Measurements from ENCODE around the gene PACSIN1.

The PACSIN1 gene

GRCh38 chr6:34468378-34468892 lies 2.6 kb downstream of the PACSIN1 start:
- H3K9ac ChIP-seq (ENCODE audit: low read length in 5 of 5): no peak overlapping the region

GRCh38 chr6:34469499-34469898 lies 3.6 kb downstream of the PACSIN1 start:
- no peaks in the 10 kb centered on the region for H3K36me3 ChIP-seq (ENCODE audit: control insufficient read depth in 5 of 5, insufficient read depth in 5 of 5, low read length in 5 of 5)
- peaks cover 0 to 12% (median 10%) of the 10 kb centered on the region in 5 donors for H3K4me1 ChIP-seq (ENCODE audit: control insufficient read depth in 5 of 5, insufficient read depth in 5 of 5, low read length in 5 of 5)
- no peak overlapping the region for H3K27ac ChIP-seq (ENCODE audit: low read depth, low read length)
- H3K27me3 ChIP-seq (ENCODE audit: control insufficient read depth in 5 of 5, insufficient read depth in 4 of 5, low read length in 5 of 5): peaks cover 8 to 24% (median 18%) of the 10 kb centered on the region in 5 donors
- no peak overlapping the region for H3K9ac ChIP-seq (ENCODE audit: low read length in 5 of 5)
- peaks cover 3 to 6% (median 4%) of the 10 kb centered on the region in 5 donors for H3K9me3 ChIP-seq (ENCODE audit: control insufficient read depth in 5 of 5, low read length in 5 of 5)
- H3K4me3 ChIP-seq (ENCODE audit: low read depth in 1 of 5, low read length in 5 of 5): no peak overlapping the region

More at GRCh38 chr6:34468378-34468892, 2.6 kb downstream of the PACSIN1 start:
- Histone ChIP-seq H3K4me3 (ENCODE audit: low read depth in 1 of 5, low read length in 5 of 5) (no peak overlapping the region), H3K4me1 (ENCODE audit: control insufficient read depth in 5 of 5, insufficient read depth in 5 of 5, low read length in 5 of 5) (peaks cover 0 to 12% (median 10%) of the 10 kb centered on the region in 5 donors), H3K27ac (ENCODE audit: low read depth, low read length) (no peak overlapping the region), H3K36me3 (ENCODE audit: control insufficient read depth in 5 of 5, insufficient read depth in 5 of 5, low read length in 5 of 5) (no peaks in the 10 kb centered on the region), H3K9me3 (ENCODE audit: control insufficient read depth in 5 of 5, low read length in 5 of 5) (no peaks in the 10 kb centered on the region), H3K27me3 (ENCODE audit: control insufficient read depth in 5 of 5, insufficient read depth in 4 of 5, low read length in 5 of 5) (peaks cover 11 to 31% (median 23%) of the 10 kb centered on the region in 5 donors)

GRCh38 chr6:34472425-34472824 lies 6.5 kb downstream of the PACSIN1 start:
- peaks cover 3 to 6% (median 4%) of the 10 kb centered on the region in 5 donors for H3K9me3 ChIP-seq (ENCODE audit: control insufficient read depth in 5 of 5, low read length in 5 of 5)
- no peaks in the 10 kb centered on the region for H3K4me1 ChIP-seq (ENCODE audit: control insufficient read depth in 5 of 5, insufficient read depth in 5 of 5, low read length in 5 of 5)
- no peaks in the 10 kb centered on the region for H3K36me3 ChIP-seq (ENCODE audit: control insufficient read depth in 5 of 5, insufficient read depth in 5 of 5, low read length in 5 of 5)

GRCh38 chr6:34473967-34474366 lies 8.1 kb downstream of the PACSIN1 start:
- Histone ChIP-seq H3K27ac (ENCODE audit: low read depth, low read length) (no peak overlapping the region), H3K27me3 (ENCODE audit: control insufficient read depth in 5 of 5, insufficient read depth in 4 of 5, low read length in 5 of 5) (peaks cover 0 to 3% (median 3%) of the 10 kb centered on the region in 5 donors), H3K9ac (ENCODE audit: low read length in 5 of 5) (no peak overlapping the region)

More at GRCh38 chr6:34472425-34472824, 6.5 kb downstream of the PACSIN1 start:
- Histone ChIP-seq H3K4me3 (ENCODE audit: low read depth in 1 of 5, low read length in 5 of 5) (no peak overlapping the region), H3K27me3 (ENCODE audit: control insufficient read depth in 5 of 5, insufficient read depth in 4 of 5, low read length in 5 of 5) (peaks cover 0 to 3% (median 3%) of the 10 kb centered on the region in 5 donors), H3K9ac (ENCODE audit: low read length in 5 of 5) (no peak overlapping the region), H3K27ac (ENCODE audit: low read depth, low read length) (no peak overlapping the region)

GRCh38 chr6:34474754-34475153 lies 8.9 kb downstream of the PACSIN1 start:
- H3K4me1 ChIP-seq (ENCODE audit: control insufficient read depth in 5 of 5, insufficient read depth in 5 of 5, low read length in 5 of 5): no peaks in the 10 kb centered on the region
- H3K36me3 ChIP-seq (ENCODE audit: control insufficient read depth in 5 of 5, insufficient read depth in 5 of 5, low read length in 5 of 5): no peaks in the 10 kb centered on the region
- H3K9ac ChIP-seq (ENCODE audit: low read length in 5 of 5): no peak overlapping the region
- H3K9me3 ChIP-seq (ENCODE audit: control insufficient read depth in 5 of 5, low read length in 5 of 5): peaks cover 3 to 6% (median 4%) of the 10 kb centered on the region in 5 donors
- H3K27me3 ChIP-seq (ENCODE audit: control insufficient read depth in 5 of 5, insufficient read depth in 4 of 5, low read length in 5 of 5): peaks cover 0 to under 1% (median 0%) of the 10 kb centered on the region in 5 donors
- H3K4me3 ChIP-seq (ENCODE audit: low read depth in 1 of 5, low read length in 5 of 5): no peak overlapping the region
- no peak overlapping the region for H3K27ac ChIP-seq (ENCODE audit: low read depth, low read length)

More at GRCh38 chr6:34473967-34474366, 8.1 kb downstream of the PACSIN1 start:
- Histone ChIP-seq H3K36me3 (ENCODE audit: control insufficient read depth in 5 of 5, insufficient read depth in 5 of 5, low read length in 5 of 5) (no peaks in the 10 kb centered on the region), H3K9me3 (ENCODE audit: control insufficient read depth in 5 of 5, low read length in 5 of 5) (peaks cover 3 to 6% (median 4%) of the 10 kb centered on the region in 5 donors), H3K4me3 (ENCODE audit: low read depth in 1 of 5, low read length in 5 of 5) (no peak overlapping the region), H3K4me1 (ENCODE audit: control insufficient read depth in 5 of 5, insufficient read depth in 5 of 5, low read length in 5 of 5) (no peaks in the 10 kb centered on the region)

- no peak overlapping the region for H3K27ac ChIP-seq (ENCODE audit: low read depth, low read length)
- peaks cover 3 to 6% (median 4%) of the 10 kb centered on the region in 5 donors for H3K9me3 ChIP-seq (ENCODE audit: control insufficient read depth in 5 of 5, low read length in 5 of 5)
- no peaks in the 10 kb centered on the region for H3K27me3 ChIP-seq (ENCODE audit: control insufficient read depth in 5 of 5, insufficient read depth in 4 of 5, low read length in 5 of 5)
- H3K4me3 ChIP-seq (ENCODE audit: low read depth in 1 of 5, low read length in 5 of 5): no peak overlapping the region
- no peaks in the 10 kb centered on the region for H3K4me1 ChIP-seq (ENCODE audit: control insufficient read depth in 5 of 5, insufficient read depth in 5 of 5, low read length in 5 of 5)
- no peaks in the 10 kb centered on the region for H3K36me3 ChIP-seq (ENCODE audit: control insufficient read depth in 5 of 5, insufficient read depth in 5 of 5, low read length in 5 of 5)
- H3K9ac ChIP-seq (ENCODE audit: low read length in 5 of 5): no peak overlapping the region
Measured at GRCh38 chr6:34475238-34475682, 9.4 kb downstream of the PACSIN1 start.

GRCh38 chr6:34475767-34476328 lies 10.0 kb downstream of the PACSIN1 start:
- H3K27me3 ChIP-seq (ENCODE audit: control insufficient read depth in 5 of 5, insufficient read depth in 4 of 5, low read length in 5 of 5): no peaks in the 10 kb centered on the region
- no peaks in the 10 kb centered on the region for H3K36me3 ChIP-seq (ENCODE audit: control insufficient read depth in 5 of 5, insufficient read depth in 5 of 5, low read length in 5 of 5)
- no peak overlapping the region for H3K27ac ChIP-seq (ENCODE audit: low read depth, low read length)
- no peaks in the 10 kb centered on the region for H3K4me1 ChIP-seq (ENCODE audit: control insufficient read depth in 5 of 5, insufficient read depth in 5 of 5, low read length in 5 of 5)
- H3K9me3 ChIP-seq (ENCODE audit: control insufficient read depth in 5 of 5, low read length in 5 of 5): peaks cover 3 to 6% (median 4%) of the 10 kb centered on the region in 5 donors
- H3K4me3 ChIP-seq (ENCODE audit: low read depth in 1 of 5, low read length in 5 of 5): no peak overlapping the region
- no peak overlapping the region for H3K9ac ChIP-seq (ENCODE audit: low read length in 5 of 5)

- peaks cover 3 to 6% (median 4%) of the 10 kb centered on the region in 5 donors for H3K9me3 ChIP-seq (ENCODE audit: control insufficient read depth in 5 of 5, low read length in 5 of 5)
- no peaks in the 10 kb centered on the region for H3K36me3 ChIP-seq (ENCODE audit: control insufficient read depth in 5 of 5, insufficient read depth in 5 of 5, low read length in 5 of 5)
- H3K27me3 ChIP-seq (ENCODE audit: control insufficient read depth in 5 of 5, insufficient read depth in 4 of 5, low read length in 5 of 5): no peaks in the 10 kb centered on the region
- H3K27ac ChIP-seq (ENCODE audit: low read depth, low read length): no peak overlapping the region
- no peak overlapping the region for H3K4me3 ChIP-seq (ENCODE audit: low read depth in 1 of 5, low read length in 5 of 5)
- H3K9ac ChIP-seq (ENCODE audit: low read length in 5 of 5): no peak overlapping the region
- no peaks in the 10 kb centered on the region for H3K4me1 ChIP-seq (ENCODE audit: control insufficient read depth in 5 of 5, insufficient read depth in 5 of 5, low read length in 5 of 5)
Measured at GRCh38 chr6:34476447-34476846, 10.6 kb downstream of the PACSIN1 start.

GRCh38 chr6:34476921-34477320 lies 11.0 kb downstream of the PACSIN1 start:
- no peak overlapping the region for H3K4me3 ChIP-seq (ENCODE audit: low read depth in 1 of 5, low read length in 5 of 5)
- H3K9me3 ChIP-seq (ENCODE audit: control insufficient read depth in 5 of 5, low read length in 5 of 5): peaks cover 3 to 6% (median 4%) of the 10 kb centered on the region in 5 donors
- H3K4me1 ChIP-seq (ENCODE audit: control insufficient read depth in 5 of 5, insufficient read depth in 5 of 5, low read length in 5 of 5): no peaks in the 10 kb centered on the region
- H3K27me3 ChIP-seq (ENCODE audit: control insufficient read depth in 5 of 5, insufficient read depth in 4 of 5, low read length in 5 of 5): no peaks in the 10 kb centered on the region
- no peaks in the 10 kb centered on the region for H3K36me3 ChIP-seq (ENCODE audit: control insufficient read depth in 5 of 5, insufficient read depth in 5 of 5, low read length in 5 of 5)
- H3K9ac ChIP-seq (ENCODE audit: low read length in 5 of 5): no peak overlapping the region
- no peak overlapping the region for H3K27ac ChIP-seq (ENCODE audit: low read depth, low read length)

- Histone ChIP-seq H3K36me3 (ENCODE audit: control insufficient read depth in 5 of 5, insufficient read depth in 5 of 5, low read length in 5 of 5) (no peaks in the 10 kb centered on the region), H3K9me3 (ENCODE audit: control insufficient read depth in 5 of 5, low read length in 5 of 5) (peaks cover 3 to 6% (median 4%) of the 10 kb centered on the region in 5 donors), H3K9ac (ENCODE audit: low read length in 5 of 5) (no peak overlapping the region), H3K4me3 (ENCODE audit: low read depth in 1 of 5, low read length in 5 of 5) (no peak overlapping the region), H3K27me3 (ENCODE audit: control insufficient read depth in 5 of 5, insufficient read depth in 4 of 5, low read length in 5 of 5) (no peaks in the 10 kb centered on the region), H3K27ac (ENCODE audit: low read depth, low read length) (no peak overlapping the region), H3K4me1 (ENCODE audit: control insufficient read depth in 5 of 5, insufficient read depth in 5 of 5, low read length in 5 of 5) (no peaks in the 10 kb centered on the region)
Measured at GRCh38 chr6:34478796-34479195, 12.9 kb downstream of the PACSIN1 start.

Data from subcutaneous abdominal adipose tissue (tissue), 5 donors.